ENCODE measurements around the gene SMIM28.
"Not testable (repeated sequence)": the region's sequence is repeated elsewhere in the genome, so short reads cannot be mapped to it uniquely, and the experiment has no call there.

SMIM28 gene

GRCh38 chr6:138420356-138420755 is 42.7 kb downstream of the SMIM28 start:
- no peak for DNase-seq (ENCODE audit: low read depth)
- no peak overlapping the region for H3K4me3 ChIP-seq (ENCODE audit: low read depth, low read length)
- TF ChIP-seq CTCF (IDR thresholded peaks at IDR 0.05; ENCODE audit: low read depth, low read length, missing control alignments) = no peak

GRCh38 chr6:138421089-138421488 is 43.4 kb downstream of the SMIM28 start:
- TF ChIP-seq CTCF (IDR thresholded peaks at IDR 0.05; ENCODE audit: low read depth, low read length, missing control alignments) = no peak
- no peak for DNase-seq (ENCODE audit: low read depth)
- H3K4me3 ChIP-seq (ENCODE audit: low read depth, low read length) = no peak overlapping the region

- no peak for DNase-seq (ENCODE audit: low read depth)
- H3K4me3 ChIP-seq (ENCODE audit: low read depth, low read length) = no peak overlapping the region
- no peak for TF ChIP-seq CTCF (IDR thresholded peaks at IDR 0.05; ENCODE audit: low read depth, low read length, missing control alignments)
These were observed 43.9 kb downstream of the SMIM28 start for GRCh38 chr6:138421608-138422007.

GRCh38 chr6:138422861-138423260 is 45.2 kb downstream of the SMIM28 start:
- no peak overlapping the region for H3K4me3 ChIP-seq (ENCODE audit: low read depth, low read length)
- DNase-seq (ENCODE audit: low read depth) = no peak
- no peak for TF ChIP-seq CTCF (IDR thresholded peaks at IDR 0.05; ENCODE audit: low read depth, low read length, missing control alignments)

GRCh38 chr6:138424004-138424904 is 46.5 kb downstream of the SMIM28 start:
- no peak for DNase-seq (ENCODE audit: low read depth)
- H3K4me3 ChIP-seq (ENCODE audit: low read depth, low read length) = no peak overlapping the region
- no peak for TF ChIP-seq CTCF (IDR thresholded peaks at IDR 0.05; ENCODE audit: low read depth, low read length, missing control alignments)

GRCh38 chr6:138425256-138425655 is 47.6 kb downstream of the SMIM28 start:
- DNase-seq (ENCODE audit: low read depth); H3K4me3 ChIP-seq (ENCODE audit: low read depth, low read length): not testable (repeated sequence)

- no peak for DNase-seq (ENCODE audit: low read depth)
- no peak overlapping the region for H3K4me3 ChIP-seq (ENCODE audit: low read depth, low read length)
- no peak for TF ChIP-seq CTCF (IDR thresholded peaks at IDR 0.05; ENCODE audit: low read depth, low read length, missing control alignments)
These were observed 48.9 kb downstream of the SMIM28 start for GRCh38 chr6:138426500-138427123.

All from GM12864 (cell line).